Measurements from ENCODE around the gene ITIH2.
"Not testable (repeated sequence)": the region's sequence is repeated elsewhere in the genome, so short reads cannot be mapped to it uniquely, and the experiment has no call there.

ITIH2 gene

GRCh38 chr10:7750222-7750621 is 47.1 kb downstream of the ITIH2 start:
- no peak for DNase-seq

GRCh38 chr10:7752251-7752650 is 49.1 kb downstream of the ITIH2 start:
- DNase-seq, result no peak

- DNase-seq, result no peak
Measured at GRCh38 chr10:7755103-7755502, 52.0 kb downstream of the ITIH2 start.

- DNase-seq, result no peak
Measured at GRCh38 chr10:7756360-7756992, 53.4 kb downstream of the ITIH2 start.

GRCh38 chr10:7763929-7764328 is 60.8 kb downstream of the ITIH2 start:
- no peak for DNase-seq

GRCh38 chr10:7766241-7766640 is 63.1 kb downstream of the ITIH2 start:
- no peak for DNase-seq

- no peak for DNase-seq
Measured at GRCh38 chr10:7767209-7767608, 64.1 kb downstream of the ITIH2 start.

- DNase-seq, result no peak
Measured at GRCh38 chr10:7768417-7768816, 65.3 kb downstream of the ITIH2 start.

GRCh38 chr10:7773845-7774801 is 71.0 kb downstream of the ITIH2 start:
- DNase-seq, result no peak

GRCh38 chr10:7776777-7777176 is 73.7 kb downstream of the ITIH2 start:
- DNase-seq, result no peak

- DNase-seq, result not testable (repeated sequence)
Measured at GRCh38 chr10:7782194-7782593, 79.1 kb downstream of the ITIH2 start.

- no peak for DNase-seq
Measured at GRCh38 chr10:7786430-7786829, 83.3 kb downstream of the ITIH2 start.

GRCh38 chr10:7787150-7787856 is 84.2 kb downstream of the ITIH2 start:
- no peak for DNase-seq

- DNase-seq, result peak; percentile 95
Measured at GRCh38 chr10:7787857-7788638, 84.9 kb downstream of the ITIH2 start, which contains the start of the genes ATP5F1C and KIN. Gene ATP5F1C, plus strand, starts transcription at chr10:7788177. Its CDS starts 31 bp downstream, at chr10:7788208. Gene KIN, minus strand, starts transcription at chr10:7787993. Its CDS starts 60 bp downstream, at chr10:7787933.

GRCh38 chr10:7788639-7789286 is 85.6 kb downstream of the ITIH2 start:
- DNase-seq, result no peak

GRCh38 chr10:7789390-7789789 is 86.3 kb downstream of the ITIH2 start:
- DNase-seq, result no peak

GRCh38 chr10:7792541-7792940 is 89.4 kb downstream of the ITIH2 start:
- DNase-seq, result no peak

GRCh38 chr10:7794251-7795026 is 91.3 kb downstream of the ITIH2 start:
- DNase-seq, result no peak

- no peak for DNase-seq
Measured at GRCh38 chr10:7795605-7796004, 92.5 kb downstream of the ITIH2 start.

GRCh38 chr10:7797582-7797981 is 94.5 kb downstream of the ITIH2 start:
- DNase-seq, result peak; percentile 25

Measured in T1000 (cell line).